Gastrocnemius medialis (tissue), 4 donors: ENCODE data around the gene BRCC3.

ENCODE experiments used
- POLR2A ChIP-seq, 2 donors: fragments of 450-650 bp; IDR thresholded peaks; one replicate each; pipeline ENCODE4 v1.6.1; 2017; ENCODE audit warnings: antibody characterized with exemption in 2 of 2, mild to moderate bottlenecking in 2 of 2, moderate library complexity in 2 of 2
- TF ChIP-seq, protein P1 (sequence below), 5 experiments: fragments of 450-650 bp in 3 of 5; fragments of 200-600 bp in 2 of 5; sonication (generic) in 2 of 5; IDR thresholded peaks in 4 of 5; conservative IDR thresholded peaks in 1 of 5; 1 replicate in 4 of 5; 2 replicates in 1 of 5; pipeline ENCODE4 v1.5.1; 2016 to 2019; ENCODE audit warnings: antibody characterized with exemption in 5 of 5, mild to moderate bottlenecking in 3 of 5, moderate library complexity in 3 of 5

DNA sequence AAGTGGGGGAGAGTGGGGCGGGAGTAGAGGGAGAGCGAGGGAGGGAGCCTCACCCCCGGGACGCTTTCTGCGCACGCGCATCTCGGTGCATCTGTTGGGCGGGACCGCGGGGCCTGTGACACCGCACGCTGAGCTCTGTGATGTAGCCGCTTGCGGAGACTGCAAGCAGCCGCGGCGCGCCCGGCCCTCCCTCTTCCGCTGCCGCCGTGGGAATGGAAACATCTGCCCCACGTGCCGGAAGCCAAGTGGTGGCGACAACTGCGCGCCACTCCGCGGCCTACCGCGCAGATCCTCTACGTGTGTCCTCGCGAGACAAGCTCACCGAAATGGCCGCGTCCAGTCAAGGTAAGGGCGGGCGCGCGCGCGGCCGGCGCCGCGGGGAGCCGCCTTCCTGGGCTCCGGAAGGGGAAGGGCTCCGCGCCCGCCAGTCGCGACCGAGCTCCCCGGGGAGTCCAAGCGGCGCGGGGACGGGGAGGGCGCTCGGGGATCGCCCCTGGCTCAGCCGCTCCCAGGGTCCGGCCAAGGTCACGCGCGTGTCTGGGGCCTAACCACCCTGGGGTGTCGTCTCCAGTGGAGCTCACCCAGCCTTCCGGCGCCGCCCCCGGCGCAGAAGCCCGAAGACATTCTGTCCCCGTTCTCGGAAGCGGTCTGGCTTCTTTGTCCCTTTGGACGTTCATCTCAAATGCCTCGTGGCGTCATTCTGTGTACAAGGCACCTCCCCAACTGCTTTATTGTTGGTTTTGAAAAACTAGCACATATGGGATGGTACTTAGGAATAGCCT lies 44.4 kb upstream of the BRCC3 start, which contains the start of gene FUNDC2:
- TF ChIP-seq, protein P1, sequence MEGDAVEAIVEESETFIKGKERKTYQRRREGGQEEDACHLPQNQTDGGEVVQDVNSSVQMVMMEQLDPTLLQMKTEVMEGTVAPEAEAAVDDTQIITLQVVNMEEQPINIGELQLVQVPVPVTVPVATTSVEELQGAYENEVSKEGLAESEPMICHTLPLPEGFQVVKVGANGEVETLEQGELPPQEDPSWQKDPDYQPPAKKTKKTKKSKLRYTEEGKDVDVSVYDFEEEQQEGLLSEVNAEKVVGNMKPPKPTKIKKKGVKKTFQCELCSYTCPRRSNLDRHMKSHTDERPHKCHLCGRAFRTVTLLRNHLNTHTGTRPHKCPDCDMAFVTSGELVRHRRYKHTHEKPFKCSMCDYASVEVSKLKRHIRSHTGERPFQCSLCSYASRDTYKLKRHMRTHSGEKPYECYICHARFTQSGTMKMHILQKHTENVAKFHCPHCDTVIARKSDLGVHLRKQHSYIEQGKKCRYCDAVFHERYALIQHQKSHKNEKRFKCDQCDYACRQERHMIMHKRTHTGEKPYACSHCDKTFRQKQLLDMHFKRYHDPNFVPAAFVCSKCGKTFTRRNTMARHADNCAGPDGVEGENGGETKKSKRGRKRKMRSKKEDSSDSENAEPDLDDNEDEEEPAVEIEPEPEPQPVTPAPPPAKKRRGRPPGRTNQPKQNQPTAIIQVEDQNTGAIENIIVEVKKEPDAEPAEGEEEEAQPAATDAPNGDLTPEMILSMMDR (IDR thresholded peaks at IDR 0.05 in 4 of 5, conservative IDR thresholded peaks at IDR 0.05 in 1 of 5), result no peak
- peak; percentile 74 for TF ChIP-seq POLR2A (IDR thresholded peaks at IDR 0.05)
